Retinal pigment epithelial cell (primary cell): ENCODE results near the gene VPS13D.
A peak's percentile ranks its signal among the peaks of the same experiment; 100 is the strongest.

Experiments used
- DNase-seq: peaks from one replicate; pipeline ENCODE4 v3.0.0-alpha.2; 2010; ENCODE audit warnings: low read depth
- H3K4me3 ChIP-seq: 2 replicates; pipeline ENCODE4 v1.5.1; 2011; ENCODE audit warnings: mild to moderate bottlenecking, low read length, control low read depth, moderate library complexity
- CTCF ChIP-seq: conservative IDR thresholded peaks from 2 replicates; pipeline ENCODE4 v1.5.1; 2011; ENCODE audit warnings: low read depth, low read length, control low read depth, inconsistent platforms

VPS13D gene

GRCh38 chr1:12553963-12554362 lies 324.1 kb downstream of the VPS13D start:
- no peak for DNase-seq
- no peak for TF ChIP-seq CTCF
- H3K4me3 ChIP-seq: no peak overlapping the region

- no peak for DNase-seq
- H3K4me3 ChIP-seq: no peak overlapping the region
- no peak for TF ChIP-seq CTCF
Measured at GRCh38 chr1:12554521-12555305, 324.9 kb downstream of the VPS13D start.

GRCh38 chr1:12555411-12556367 lies 325.9 kb downstream of the VPS13D start:
- no peak for TF ChIP-seq CTCF
- DNase-seq: no peak
- H3K4me3 ChIP-seq: no peak overlapping the region

GRCh38 chr1:12556368-12556930 lies 326.6 kb downstream of the VPS13D start:
- peak; percentile 98 for DNase-seq
- TF ChIP-seq CTCF: no peak

GRCh38 chr1:12556957-12557935 lies 327.4 kb downstream of the VPS13D start:
- no peak overlapping the region for H3K4me3 ChIP-seq
- no peak for DNase-seq
- TF ChIP-seq CTCF: no peak

More at GRCh38 chr1:12556368-12556930, 326.6 kb downstream of the VPS13D start:
- no peak overlapping the region for H3K4me3 ChIP-seq

GRCh38 chr1:12561121-12561520 lies 331.3 kb downstream of the VPS13D start:
- H3K4me3 ChIP-seq: no peak overlapping the region
- DNase-seq: no peak
- TF ChIP-seq CTCF: no peak
